Suprapubic skin (tissue), 4 donors: ENCODE measurements around the gene ATF7IP2.

Experiments
- POLR2A ChIP-seq, 2 donors: fragments of 450-650 bp; IDR thresholded peaks; one replicate each; pipeline ENCODE4 v1.6.1; 2017; ENCODE audit warnings: antibody characterized with exemption in 2 of 2, mild to moderate bottlenecking in 2 of 2, moderate library complexity in 2 of 2
- POLR2AphosphoS5 ChIP-seq, 3 donors: sonication (generic); formaldehyde crosslinking; IDR thresholded peaks; one replicate each; pipeline ENCODE4 v1.6.1; 2017; ENCODE audit warnings: antibody characterized with exemption in 3 of 3
- TF ChIP-seq, protein P1 (sequence below), 2 donors: fragments of 200-600 bp in 1 of 2; fragments of 450-650 bp in 1 of 2; sonication (generic) in 1 of 2; IDR thresholded peaks; one replicate each; pipeline ENCODE4 v1.5.1; 2016 to 2019; ENCODE audit warnings: antibody characterized with exemption in 2 of 2, mild to moderate bottlenecking in 1 of 2, moderate library complexity in 1 of 2

DNA sequence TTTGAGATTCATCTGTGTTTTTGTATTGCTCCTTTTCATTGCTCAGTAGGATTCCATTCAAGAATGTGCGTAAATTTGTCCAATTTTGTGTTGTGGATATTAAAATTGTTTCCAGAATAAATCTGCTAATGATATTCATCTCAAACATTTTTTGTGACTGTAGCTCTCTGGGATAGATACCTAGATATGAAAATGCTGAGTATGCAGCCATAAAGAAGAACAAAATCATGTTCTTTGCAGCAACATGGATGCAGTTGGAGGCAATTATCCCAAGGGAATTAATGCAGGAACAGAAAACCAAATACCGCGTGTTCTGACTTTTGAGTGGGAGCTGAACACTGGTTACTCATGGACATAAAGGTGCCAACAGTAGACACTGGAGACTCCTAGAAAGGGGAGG lies 40.2 kb upstream of the ATF7IP2 start:
- no peak for TF ChIP-seq POLR2AphosphoS5 (IDR thresholded peaks at IDR 0.05)
- TF ChIP-seq POLR2A (IDR thresholded peaks at IDR 0.05), result no peak
- TF ChIP-seq, protein P1, sequence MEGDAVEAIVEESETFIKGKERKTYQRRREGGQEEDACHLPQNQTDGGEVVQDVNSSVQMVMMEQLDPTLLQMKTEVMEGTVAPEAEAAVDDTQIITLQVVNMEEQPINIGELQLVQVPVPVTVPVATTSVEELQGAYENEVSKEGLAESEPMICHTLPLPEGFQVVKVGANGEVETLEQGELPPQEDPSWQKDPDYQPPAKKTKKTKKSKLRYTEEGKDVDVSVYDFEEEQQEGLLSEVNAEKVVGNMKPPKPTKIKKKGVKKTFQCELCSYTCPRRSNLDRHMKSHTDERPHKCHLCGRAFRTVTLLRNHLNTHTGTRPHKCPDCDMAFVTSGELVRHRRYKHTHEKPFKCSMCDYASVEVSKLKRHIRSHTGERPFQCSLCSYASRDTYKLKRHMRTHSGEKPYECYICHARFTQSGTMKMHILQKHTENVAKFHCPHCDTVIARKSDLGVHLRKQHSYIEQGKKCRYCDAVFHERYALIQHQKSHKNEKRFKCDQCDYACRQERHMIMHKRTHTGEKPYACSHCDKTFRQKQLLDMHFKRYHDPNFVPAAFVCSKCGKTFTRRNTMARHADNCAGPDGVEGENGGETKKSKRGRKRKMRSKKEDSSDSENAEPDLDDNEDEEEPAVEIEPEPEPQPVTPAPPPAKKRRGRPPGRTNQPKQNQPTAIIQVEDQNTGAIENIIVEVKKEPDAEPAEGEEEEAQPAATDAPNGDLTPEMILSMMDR (IDR thresholded peaks at IDR 0.05), result no peak
